IMR-90 (cell line): ENCODE measurements around the gene MLNR. TPM values are rescaled to one million over a fixed set of nuclear protein-coding genes. Genes with fewer than 3 reads are reported as not detected.
A peak's percentile ranks its signal among the peaks of the same experiment; 100 is the strongest.

Source experiments
- ATAC-seq: fragments of 200-7000 bp; cut with Tn5 transposase; 2 replicates; pipeline ENCODE4 v1.9.1; 2020; ENCODE audit warnings: low read depth, mild to moderate bottlenecking, moderate library complexity
- BruUV-seq: library from RNA; stranded (reverse); fragments of 400-500 nt; replicated peaks from 2 replicates; lab custom pipeline; 2021; lab: Mats Ljungman, UMichigan
- CTCF ChIA-PET: fragments of 300-600 bp; formaldehyde crosslinking; extraction: SDS; loops from one replicate; lab custom pipeline; 2021; ENCODE audit warnings: antibody characterized with exemption; lab: Yijun Ruan, JAX
- POLR2A ChIA-PET: fragments of 300-600 bp; sonication (Branson Sonifier 250); formaldehyde crosslinking; loops from one replicate; lab custom pipeline; 2022; ENCODE audit warnings: antibody characterized with exemption; ENCODE audit not compliant: unreplicated experiment; lab: Charles Lee
- DNase-seq: peaks from one replicate; pipeline ENCODE4 v3.0.0; 2013
- H2AFZ ChIP-seq: replicated peaks from 2 replicates; pipeline ENCODE3; 2013; ENCODE audit warnings: low read length, mild to moderate bottlenecking; ENCODE audit not compliant: poor library complexity
- H2AK5ac ChIP-seq: 2 replicates; pipeline ENCODE4 v1.6.1; 2013; ENCODE audit warnings: low read depth, low read length, inconsistent platforms
- H2AK9ac ChIP-seq: replicated peaks from 2 replicates; pipeline ENCODE3; 2013; ENCODE audit warnings: mild to moderate bottlenecking, low read depth, low read length, moderate library complexity; ENCODE audit not compliant: poor library complexity
- H2BK120ac ChIP-seq: 2 replicates; pipeline ENCODE4 v1.6.1; 2013; ENCODE audit warnings: low read depth, low read length, inconsistent platforms
- H2BK15ac ChIP-seq: 3 replicates; pipeline ENCODE4 v1.6.1; 2013; ENCODE audit warnings: low read depth, low read length, inconsistent platforms
- H2BK20ac ChIP-seq: 2 replicates; pipeline ENCODE4 v1.6.1; 2013; ENCODE audit warnings: low read depth, mild to moderate bottlenecking, inconsistent platforms, low read length, moderate library complexity
- H2BK5ac ChIP-seq: 2 replicates; pipeline ENCODE4 v1.6.1; 2013; ENCODE audit warnings: mild to moderate bottlenecking, low read depth, low read length, inconsistent platforms; ENCODE audit not compliant: poor library complexity, severe bottlenecking
- H3K14ac ChIP-seq: replicated peaks from 2 replicates; pipeline ENCODE4 v1.6.1; 2013; ENCODE audit warnings: low read depth, low read length, inconsistent platforms
- H3K18ac ChIP-seq: 2 replicates; pipeline ENCODE4 v1.6.1; 2013; ENCODE audit warnings: low read depth, low read length, control low read depth
- H3K23ac ChIP-seq: 2 replicates; pipeline ENCODE4 v1.6.1; 2013; ENCODE audit warnings: low read depth, low read length, inconsistent platforms
- H3K27ac ChIP-seq: 2 replicates; pipeline ENCODE4 v1.5.1; 2013; ENCODE audit warnings: mild to moderate bottlenecking, control low read depth, low read length; ENCODE audit not compliant: insufficient read depth
- H3K27me3 ChIP-seq: 2 replicates; pipeline ENCODE4 v1.6.1; 2013; ENCODE audit warnings: low read length; ENCODE audit not compliant: control insufficient read depth, insufficient read depth
- H3K36me3 ChIP-seq: 2 replicates; pipeline ENCODE4 v1.6.1; 2013; ENCODE audit warnings: low read length, mixed read lengths; ENCODE audit not compliant: control insufficient read depth, insufficient read depth
- H3K4ac ChIP-seq: 2 replicates; pipeline ENCODE4 v1.6.1; 2013; ENCODE audit warnings: low read depth, low read length, inconsistent platforms
- H3K4me1 ChIP-seq: 2 replicates; pipeline ENCODE4 v1.6.1; 2013; ENCODE audit warnings: low read length, mixed read lengths; ENCODE audit not compliant: control insufficient read depth, insufficient read depth
- H3K4me2 ChIP-seq: 2 replicates; pipeline ENCODE4 v1.6.1; 2013; ENCODE audit warnings: low read depth, mild to moderate bottlenecking, control low read depth, low read length, moderate library complexity
- H3K4me3 ChIP-seq: 2 replicates; pipeline ENCODE4 v1.5.1; 2013; ENCODE audit warnings: low read depth, mild to moderate bottlenecking, control low read depth, low read length, moderate library complexity; ENCODE audit not compliant: insufficient read depth
- H3K56ac ChIP-seq: 2 replicates; pipeline ENCODE4 v1.6.1; 2013; ENCODE audit warnings: low read length, inconsistent platforms; ENCODE audit not compliant: insufficient read depth; ENCODE audit errors: extremely low read depth
- H3K79me1 ChIP-seq, 2 experiments: 2 replicates each; pipeline ENCODE4 v1.6.1; 2013; ENCODE audit warnings: low read length in 2 of 2, inconsistent platforms in 1 of 2, low read depth in 1 of 2
- H3K9ac ChIP-seq: 2 replicates; pipeline ENCODE4 v1.6.1; 2013; ENCODE audit warnings: low read depth, low read length, control low read depth
- H3K9me1 ChIP-seq: 2 replicates; pipeline ENCODE4 v1.6.1; 2013; ENCODE audit warnings: low read length, inconsistent platforms; ENCODE audit not compliant: insufficient read depth
- H3K9me3 ChIP-seq: 2 replicates; pipeline ENCODE4 v1.6.1; 2013; ENCODE audit warnings: low read length; ENCODE audit not compliant: control insufficient read depth, insufficient read depth
- H4K20me1 ChIP-seq: 2 replicates; pipeline ENCODE4 v1.6.1; 2013; ENCODE audit warnings: low read length, inconsistent platforms; ENCODE audit not compliant: insufficient read depth
- H4K5ac ChIP-seq: 2 replicates; pipeline ENCODE4 v1.6.1; 2013; ENCODE audit warnings: mild to moderate bottlenecking, low read depth, low read length, control low read depth
- H4K8ac ChIP-seq, 2 experiments: 2 replicates each; pipeline ENCODE4 v1.6.1; 2013; ENCODE audit warnings: low read depth in 2 of 2, low read length in 2 of 2, control low read depth in 1 of 2, inconsistent platforms in 1 of 2
- H4K91ac ChIP-seq: 2 replicates; pipeline ENCODE4 v1.6.1; 2013; ENCODE audit warnings: low read depth, low read length, inconsistent platforms; ENCODE audit not compliant: insufficient read depth
- CEBPB ChIP-seq: IDR thresholded peaks from 2 replicates; pipeline ENCODE4 v1.6.1; 2012; ENCODE audit warnings: low read depth, low read length, improper control_type of control experiment
- FOS ChIP-seq: fragments of 150-350 bp; IDR thresholded peaks from 2 replicates; pipeline ENCODE4 v1.6.1; 2016; ENCODE audit warnings: low read depth, low read length
- MAFK ChIP-seq: IDR thresholded peaks from 2 replicates; pipeline ENCODE4 v1.6.1; 2012; ENCODE audit warnings: low read depth, low read length, improper control_type of control experiment
- MXI1 ChIP-seq: IDR thresholded peaks from 2 replicates; pipeline ENCODE4 v1.6.1; 2012; ENCODE audit warnings: low read depth, mild to moderate bottlenecking, low read length, moderate library complexity, borderline replicate concordance
- NFE2L2 ChIP-seq: fragments of 150-350 bp; IDR thresholded peaks from 2 replicates; pipeline ENCODE4 v1.6.1; 2016; ENCODE audit warnings: low read depth, mild to moderate bottlenecking, low read length
- RAD21 ChIP-seq: IDR thresholded peaks from 2 replicates; pipeline ENCODE4 v1.6.1; 2012; ENCODE audit warnings: low read length, improper control_type of control experiment
- WGBS, 2 experiments: methylation state at CpG; one replicate each; pipeline versions ENCODE4 v1.1.5 to v1.1.7; 2013; ENCODE audit warnings: missing lambda C conversion rate in 2 of 2; ENCODE audit not compliant: insufficient read length in 1 of 2; ENCODE audit errors: extremely low coverage in 2 of 2; 5-methylcytosine and 5-hydroxymethylcytosine counted together
- dilution Hi-C: fragments of 300-500 bp; cut with HindIII; formaldehyde crosslinking; loops from one replicate; pipeline ENCODE4 v1.14.3; 2018; ENCODE audit warnings: low sequenced_read_pairs; ENCODE audit not compliant: unreplicated experiment
- in situ Hi-C: fragments of 300-500 bp; cut with MboI; formaldehyde crosslinking; loops from 3 replicates; pipeline ENCODE4 v1.14.3; 2019; ENCODE audit warnings: low sequenced_read_pairs, inconsistent platforms, mixed read lengths
- intact Hi-C: fragments of 100-400 bp; cut with micrococcal nuclease; formaldehyde crosslinking; loops from 2 replicates; pipeline ENCODE4 v1.10.0; 2022
- polyA plus RNA-seq, 3 experiments: library from polyadenylated mRNA; depleted of rRNA; stranded (reverse); fragments of >200 nt; gene quantifications; 2 replicates each; pipeline ENCODE4 v1.2.3, GENCODE V29; 2012; ENCODE audit warnings: low replicate concordance in 1 of 3
- total RNA-seq: library from RNA; depleted of rRNA; stranded (reverse); fragments of >200 nt; gene quantifications from 2 replicates; pipeline ENCODE4 v1.2.3, GENCODE V29; 2012
- TF ChIP-seq, protein P1 (sequence below): fragments of 150-350 bp; IDR thresholded peaks from 2 replicates; pipeline ENCODE4 v1.6.1; 2017; ENCODE audit warnings: mild to moderate bottlenecking, antibody characterized with exemption, low read length, low read depth

The MLNR gene
- total and polyA plus RNA-seq, 2 of the 4 experiments (the other 2 are of a cell fraction) = not detected

DNA sequence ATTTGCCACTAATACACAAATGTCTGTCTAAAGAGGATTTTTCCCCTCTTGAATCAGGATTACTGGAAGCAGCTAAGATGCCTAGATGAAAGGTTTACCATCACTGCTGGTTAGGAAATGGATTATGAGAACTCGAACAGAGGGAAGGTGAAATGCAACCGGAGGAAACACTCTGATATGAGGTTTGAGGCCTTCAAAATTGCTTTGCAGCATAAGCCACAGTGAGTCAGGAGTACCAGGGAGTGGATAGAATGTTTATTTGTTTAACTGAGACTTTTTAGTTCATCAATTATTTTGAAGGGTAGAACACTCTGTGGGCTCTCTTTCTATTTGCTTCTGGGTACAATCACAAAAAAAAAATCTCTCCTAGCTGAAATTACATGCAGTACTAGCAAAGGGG, 45.7 kb downstream of the MLNR start:
- no TSS peak for BruUV-seq
- WGBS, 2 experiments = 20% methylated on average over 1 of the region's 2 CpGs; no CpG with 5 or more reads in 1 of the 2 experiments
- Histone ChIP-seq H3K18ac (peak overlapping the region; percentile 7; the same call in 1 of the 2 replicates), H2BK120ac (no peak overlapping the region), H3K14ac (no peak overlapping the region), H4K91ac (no peak overlapping the region), H3K9me1 (no peaks in the 10 kb centered on the region), H3K4me1 (no peaks in the 10 kb centered on the region; the same call in 1 of the 2 replicates), H2BK20ac (no peak overlapping the region), H2AK5ac (no peak overlapping the region), H2AK9ac (no peak overlapping the region), H3K4ac (peak overlapping the region; percentile 17; the same call in 1 of the 2 replicates), H3K56ac (no peak overlapping the region), H2AFZ (no peak overlapping the region), H3K23ac (no peak overlapping the region), H3K9ac (peak overlapping the region; percentile 42; the same call in 1 of the 2 replicates), H3K9me3 (no peaks in the 10 kb centered on the region), H4K8ac (no peak overlapping the region), H4K20me1 (no peaks in the 10 kb centered on the region), H3K79me1 (no peaks in the 10 kb centered on the region), H3K36me3 (peaks cover 3% of the 10 kb centered on the region; the same call in 1 of the 2 replicates), H2BK15ac (no peak overlapping the region), H3K27me3 (no peaks in the 10 kb centered on the region), H3K4me3 (no peak overlapping the region), H3K27ac (no peak overlapping the region), H3K4me2 (peak overlapping the region; percentile 50; the same call in 1 of the 2 replicates), H2BK5ac (peak overlapping the region; percentile 28), H4K5ac (no peak overlapping the region)
- in situ Hi-C loops = no loop called here
- POLR2A ChIA-PET = no interaction called here
- dilution Hi-C loops = no loop called here
- CTCF ChIA-PET = no interaction called here
- TF ChIP-seq CEBPB (peak; percentile 6; the same call in 1 of the 2 replicates), NFE2L2 (no peak), MXI1 (no peak), RAD21 (no peak), FOS (no peak), MAFK (no peak)
- TF ChIP-seq, protein P1, sequence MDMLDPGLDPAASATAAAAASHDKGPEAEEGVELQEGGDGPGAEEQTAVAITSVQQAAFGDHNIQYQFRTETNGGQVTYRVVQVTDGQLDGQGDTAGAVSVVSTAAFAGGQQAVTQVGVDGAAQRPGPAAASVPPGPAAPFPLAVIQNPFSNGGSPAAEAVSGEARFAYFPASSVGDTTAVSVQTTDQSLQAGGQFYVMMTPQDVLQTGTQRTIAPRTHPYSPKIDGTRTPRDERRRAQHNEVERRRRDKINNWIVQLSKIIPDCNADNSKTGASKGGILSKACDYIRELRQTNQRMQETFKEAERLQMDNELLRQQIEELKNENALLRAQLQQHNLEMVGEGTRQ = no peak
- intact Hi-C loops = loop anchor here (10.0 kb wide), 1 partner anchor 291 kb away; the partner anchor contains the start of gene FNDC3A
- peak; percentile 77 for DNase-seq
- peak; percentile 72; the same call in 1 of the 2 replicates for ATAC-seq
